Activated naive CD8-positive, alpha-beta T cell treated with anti-CD3 and anti-CD28 coated beads for 36 hours (primary cell): Measurements from ENCODE around the gene RCOR2. TPM values are rescaled to one million over a fixed set of nuclear protein-coding genes. Genes with fewer than 3 reads are reported as not detected.
A peak's percentile ranks its signal among the peaks of the same experiment; 100 is the strongest.

Experiments used
- DNase-seq: peaks from one replicate; pipeline ENCODE4 v3.0.0; 2021
- H3K27ac Mint-ChIP-seq: one replicate; pipeline ENCODE4 v1.8.0; 2022; ENCODE audit warnings: mild to moderate bottlenecking, moderate library complexity, mixed read lengths
- H3K27me3 Mint-ChIP-seq: one replicate; pipeline ENCODE4 v1.8.0; 2022; ENCODE audit warnings: mild to moderate bottlenecking, mixed read lengths
- H3K36me3 Mint-ChIP-seq: one replicate; pipeline ENCODE4 v1.8.0; 2021; ENCODE audit warnings: mild to moderate bottlenecking, mixed read lengths
- H3K4me1 Mint-ChIP-seq: one replicate; pipeline ENCODE4 v1.8.0; 2021; ENCODE audit warnings: mixed read lengths
- H3K4me3 Mint-ChIP-seq: one replicate; pipeline ENCODE4 v1.8.0; 2022; ENCODE audit warnings: mild to moderate bottlenecking, moderate library complexity, mixed read lengths
- H3K9me3 Mint-ChIP-seq: one replicate; pipeline ENCODE4 v1.8.0; 2022; ENCODE audit warnings: mixed read lengths
- total RNA-seq, 2 experiments: library from RNA; stranded (reverse); gene quantifications; one replicate each; pipeline ENCODE4 v1.2.3, GENCODE V29; 2021

The RCOR2 gene
- total RNA-seq, 2 experiments from 2014 or later: 0.58 to 0.82 TPM

- Mint-ChIP-seq H3K4me3 (peak within 1 kb of the TSS; percentile 82), H3K36me3 (no peaks in the 10 kb centered on the region), H3K4me1 (peaks cover 20% of the 10 kb centered on the region), H3K9me3 (no peaks in the 10 kb centered on the region), H3K27me3 (no peaks in the 10 kb centered on the region), H3K27ac (peak within 1 kb of the TSS; percentile 71)
- DNase-seq: peak; percentile 98
Measured at GRCh38 chr11:63938479-63939396, 21.8 kb upstream of the RCOR2 start, which contains the start of gene NAA40. Gene NAA40 (plus strand): TSS chr11:63939002. CDS start chr11:63939097, 95 bp downstream.

GRCh38 chr11:63937713-63938478, 20.9 kb upstream of the RCOR2 start:
- H3K27me3 Mint-ChIP-seq: no peaks in the 10 kb centered on the region
- no peaks in the 10 kb centered on the region for H3K9me3 Mint-ChIP-seq
- DNase-seq: no peak
- H3K4me3 Mint-ChIP-seq: peak overlapping the region; percentile 82
- peak overlapping the region; percentile 71 for H3K27ac Mint-ChIP-seq
- no peaks in the 10 kb centered on the region for H3K36me3 Mint-ChIP-seq
- peaks cover 18% of the 10 kb centered on the region for H3K4me1 Mint-ChIP-seq

- H3K4me1 Mint-ChIP-seq: peaks cover 7% of the 10 kb centered on the region
- no peaks in the 10 kb centered on the region for H3K36me3 Mint-ChIP-seq
- H3K27me3 Mint-ChIP-seq: no peaks in the 10 kb centered on the region
- H3K9me3 Mint-ChIP-seq: no peaks in the 10 kb centered on the region
- DNase-seq: no peak
- H3K27ac Mint-ChIP-seq: no peak overlapping the region
- H3K4me3 Mint-ChIP-seq: no peak overlapping the region
Measured at GRCh38 chr11:63933459-63933858, 16.5 kb upstream of the RCOR2 start.

- Mint-ChIP-seq H3K27ac (no peak overlapping the region), H3K9me3 (no peaks in the 10 kb centered on the region), H3K36me3 (no peaks in the 10 kb centered on the region), H3K4me3 (no peak overlapping the region), H3K4me1 (no peaks in the 10 kb centered on the region), H3K27me3 (no peaks in the 10 kb centered on the region)
- DNase-seq: no peak
Measured at GRCh38 chr11:63931876-63932275, 14.9 kb upstream of the RCOR2 start.

GRCh38 chr11:63931045-63931444, 14.1 kb upstream of the RCOR2 start:
- H3K27me3 Mint-ChIP-seq: no peaks in the 10 kb centered on the region
- no peak overlapping the region for H3K27ac Mint-ChIP-seq
- no peak for DNase-seq
- H3K4me1 Mint-ChIP-seq: no peaks in the 10 kb centered on the region
- H3K4me3 Mint-ChIP-seq: no peak overlapping the region
- no peaks in the 10 kb centered on the region for H3K36me3 Mint-ChIP-seq
- H3K9me3 Mint-ChIP-seq: no peaks in the 10 kb centered on the region

GRCh38 chr11:63929616-63930015, 12.7 kb upstream of the RCOR2 start:
- Mint-ChIP-seq H3K9me3 (no peaks in the 10 kb centered on the region), H3K4me3 (no peak overlapping the region), H3K36me3 (no peaks in the 10 kb centered on the region), H3K4me1 (no peaks in the 10 kb centered on the region), H3K27ac (no peak overlapping the region), H3K27me3 (no peaks in the 10 kb centered on the region)
- DNase-seq: no peak

GRCh38 chr11:63923319-63923718, 6.4 kb upstream of the RCOR2 start:
- Mint-ChIP-seq H3K9me3 (no peaks in the 10 kb centered on the region), H3K4me3 (no peak overlapping the region), H3K36me3 (no peaks in the 10 kb centered on the region), H3K4me1 (peaks cover 7% of the 10 kb centered on the region), H3K27ac (no peak overlapping the region), H3K27me3 (no peaks in the 10 kb centered on the region)
- DNase-seq: no peak

- Mint-ChIP-seq H3K4me1 (peaks cover 7% of the 10 kb centered on the region), H3K4me3 (no peak overlapping the region), H3K36me3 (no peaks in the 10 kb centered on the region), H3K9me3 (no peaks in the 10 kb centered on the region), H3K27ac (no peak overlapping the region), H3K27me3 (no peaks in the 10 kb centered on the region)
- no peak for DNase-seq
Measured at GRCh38 chr11:63922673-63923192, 5.8 kb upstream of the RCOR2 start.

- peak; percentile 49 for DNase-seq
- Mint-ChIP-seq H3K4me1 (peaks cover 13% of the 10 kb centered on the region), H3K4me3 (no peak overlapping the region), H3K27ac (no peak overlapping the region), H3K9me3 (no peaks in the 10 kb centered on the region), H3K27me3 (peaks cover 3% of the 10 kb centered on the region), H3K36me3 (no peaks in the 10 kb centered on the region)
Measured at GRCh38 chr11:63920939-63921417, 4.0 kb upstream of the RCOR2 start.

GRCh38 chr11:63920126-63920938, 3.4 kb upstream of the RCOR2 start:
- DNase-seq: no peak
- H3K4me1 Mint-ChIP-seq: peaks cover 13% of the 10 kb centered on the region
- no peak overlapping the region for H3K4me3 Mint-ChIP-seq

GRCh38 chr11:63919267-63920125, 2.5 kb upstream of the RCOR2 start:
- Mint-ChIP-seq H3K9me3 (no peaks in the 10 kb centered on the region), H3K27me3 (peaks cover 3% of the 10 kb centered on the region), H3K27ac (no peak overlapping the region), H3K36me3 (no peaks in the 10 kb centered on the region), H3K4me1 (peaks cover 13% of the 10 kb centered on the region), H3K4me3 (no peak overlapping the region)
- DNase-seq: no peak

More at GRCh38 chr11:63920126-63920938, 3.4 kb upstream of the RCOR2 start:
- Mint-ChIP-seq H3K36me3 (no peaks in the 10 kb centered on the region), H3K9me3 (no peaks in the 10 kb centered on the region), H3K27ac (no peak overlapping the region), H3K27me3 (peaks cover 3% of the 10 kb centered on the region)

GRCh38 chr11:63918507-63919191, 1.7 kb upstream of the RCOR2 start:
- H3K4me1 Mint-ChIP-seq: peaks cover 13% of the 10 kb centered on the region
- H3K9me3 Mint-ChIP-seq: no peaks in the 10 kb centered on the region
- peaks cover 3% of the 10 kb centered on the region for H3K27me3 Mint-ChIP-seq
- DNase-seq: no peak
- H3K4me3 Mint-ChIP-seq: no peak overlapping the region
- H3K36me3 Mint-ChIP-seq: no peaks in the 10 kb centered on the region
- H3K27ac Mint-ChIP-seq: no peak overlapping the region
